H1 (cell line): ENCODE results near the gene ENTREP3. TPM values are rescaled to one million over a fixed set of nuclear protein-coding genes. Genes with fewer than 3 reads are reported as not detected.

Source experiments
- CTCF ChIA-PET: fragments of 300-600 bp; sonication (Branson Sonifier 250); formaldehyde crosslinking; loops from one replicate; lab custom pipeline; 2021; ENCODE audit not compliant: partially characterized antibody; lab: Charles Lee
- POLR2A ChIA-PET: fragments of 300-600 bp; sonication (Branson Sonifier 250); formaldehyde crosslinking; loops from one replicate; lab custom pipeline; 2021; ENCODE audit warnings: inconsistent platforms; ENCODE audit not compliant: partially characterized antibody; lab: Charles Lee
- DNase-seq, 2 experiments: peaks; one replicate each; pipeline versions ENCODE4 v3.0.0 to v3.0.0-alpha.2; 2010 to 2022; ENCODE audit warnings: low spot score in 2 of 2, low read depth in 1 of 2, mixed read lengths in 1 of 2
- FAIRE-seq: peaks from 2 replicates; lab custom pipeline; 2011; peaks lifted over from hg19 to GRCh38; lab: Jason Lieb, UNC
- H2AFZ ChIP-seq: 2 replicates; pipeline ENCODE4 v1.8.1; 2012; ENCODE audit warnings: low read length, inconsistent platforms
- H2AK5ac ChIP-seq: 2 replicates; pipeline ENCODE4 v1.6.1; 2013; ENCODE audit warnings: low read depth, low read length
- H2BK120ac ChIP-seq: replicated peaks from 2 replicates; pipeline ENCODE3; 2013; ENCODE audit warnings: low read depth, low read length, inconsistent platforms
- H2BK12ac ChIP-seq: 2 replicates; pipeline ENCODE4 v1.6.1; 2013; ENCODE audit warnings: low read depth, low read length
- H2BK15ac ChIP-seq: 2 replicates; pipeline ENCODE4 v1.6.1; 2013; ENCODE audit warnings: low read length
- H2BK20ac ChIP-seq: 2 replicates; pipeline ENCODE4 v1.6.1; 2013; ENCODE audit warnings: low read length
- H2BK5ac ChIP-seq: 2 replicates; pipeline ENCODE4 v1.6.1; 2013; ENCODE audit warnings: low read depth, low read length
- H3K14ac ChIP-seq: 2 replicates; pipeline ENCODE4 v1.6.1; 2013; ENCODE audit warnings: inconsistent platforms; ENCODE audit not compliant: insufficient read length
- H3K18ac ChIP-seq: 2 replicates; pipeline ENCODE4 v1.6.1; 2013; ENCODE audit warnings: low read length; ENCODE audit errors: extremely low read depth
- H3K23ac ChIP-seq: 2 replicates; pipeline ENCODE4 v1.6.1; 2013; ENCODE audit warnings: inconsistent platforms; ENCODE audit not compliant: insufficient read length
- H3K23me2 ChIP-seq: 2 replicates; pipeline ENCODE4 v1.6.1; 2013; ENCODE audit warnings: low read depth, low read length
- H3K27ac ChIP-seq: 2 replicates; pipeline ENCODE4 v1.6.1; 2011; ENCODE audit warnings: low read depth, low read length, inconsistent platforms
- H3K27me3 ChIP-seq, 4 experiments: replicated peaks in 1 of 4; 1 replicate in 1 of 4; 2 replicates in 3 of 4; pipeline versions ENCODE4 v1.6.1 to v1.8.1; 2011 to 2013; ENCODE audit warnings: low read length in 3 of 4, mild to moderate bottlenecking in 3 of 4, inconsistent platforms in 2 of 4, mixed read lengths in 2 of 4, moderate library complexity in 1 of 4; ENCODE audit not compliant: control insufficient read depth in 3 of 4, insufficient read depth in 3 of 4; ENCODE audit errors: extremely low read depth in 1 of 4
- H3K36me3 ChIP-seq, 4 experiments: 2 replicates each; pipeline versions ENCODE4 v1.6.1 to v1.8.1; 2011 to 2013; ENCODE audit warnings: mild to moderate bottlenecking in 4 of 4, low read length in 3 of 4, moderate library complexity in 2 of 4, control low read depth in 1 of 4, inconsistent platforms in 1 of 4; ENCODE audit not compliant: insufficient read depth in 4 of 4, control insufficient read depth in 2 of 4
- H3K4ac ChIP-seq: replicated peaks from 2 replicates; pipeline ENCODE3; 2013; ENCODE audit warnings: low read length, low read depth, mixed read lengths, inconsistent platforms; ENCODE audit not compliant: insufficient read length
- H3K4me1 ChIP-seq, 4 experiments: replicated peaks in 1 of 4; 1 replicate in 1 of 4; 2 replicates in 3 of 4; pipeline versions ENCODE4 v1.6.1 to v1.8.1; 2011 to 2013; ENCODE audit warnings: low read length in 3 of 4, inconsistent platforms in 2 of 4, mixed read lengths in 1 of 4; ENCODE audit not compliant: insufficient read depth in 4 of 4, control insufficient read depth in 3 of 4
- H3K4me2 ChIP-seq, 2 experiments: 2 replicates each; pipeline versions ENCODE4 v1.6.1 to v1.8.1; 2011 to 2013; ENCODE audit warnings: low read depth in 2 of 2, low read length in 2 of 2, control low read depth in 1 of 2, inconsistent platforms in 1 of 2, mild to moderate bottlenecking in 1 of 2; ENCODE audit not compliant: insufficient read depth in 1 of 2
- H3K4me3 ChIP-seq, 4 experiments: fragments of 200-600, 300-600 bp in 1 of 4; sonication (generic), shearing (Covaris generic), sonication (Bioruptor Twin) in 1 of 4; 2 replicates each; pipeline versions ENCODE4 v1.5.1 to v1.8.1; 2011 to 2016; ENCODE audit warnings: low read length in 4 of 4, low read depth in 3 of 4, control low read depth in 2 of 4, inconsistent platforms in 2 of 4, mild to moderate bottlenecking in 2 of 4, mixed read lengths in 1 of 4, moderate library complexity in 1 of 4; ENCODE audit not compliant: insufficient read depth in 2 of 4; ENCODE audit errors: extremely low read depth in 1 of 4
- H3K56ac ChIP-seq: replicated peaks from 2 replicates; pipeline ENCODE3; 2013; ENCODE audit warnings: low read depth, mild to moderate bottlenecking, mixed read lengths, low read length, inconsistent platforms; ENCODE audit not compliant: insufficient read length
- H3K79me1 ChIP-seq: 2 replicates; pipeline ENCODE4 v1.6.1; 2013; ENCODE audit warnings: low read depth, low read length, control low read depth
- H3K79me2 ChIP-seq, 2 experiments: 2 replicates each; pipeline versions ENCODE4 v1.6.1 to v1.8.1; 2012 to 2013; ENCODE audit warnings: low read length in 2 of 2, mild to moderate bottlenecking in 2 of 2, inconsistent platforms in 1 of 2; ENCODE audit not compliant: insufficient read depth in 2 of 2, control insufficient read depth in 1 of 2
- H3K9ac ChIP-seq, 4 experiments: replicated peaks in 1 of 4; 1 replicate in 1 of 4; 2 replicates in 3 of 4; pipeline versions ENCODE4 v1.6.1 to v1.8.1; 2011 to 2013; ENCODE audit warnings: low read depth in 3 of 4, low read length in 3 of 4, control low read depth in 2 of 4, mild to moderate bottlenecking in 2 of 4, moderate library complexity in 2 of 4, inconsistent platforms in 1 of 4; ENCODE audit errors: extremely low read depth in 1 of 4
- H3K9me3 ChIP-seq, 2 experiments: 2 replicates each; pipeline versions ENCODE4 v1.6.1 to v1.8.1; 2012 to 2013; ENCODE audit warnings: mild to moderate bottlenecking in 2 of 2, moderate library complexity in 2 of 2, control low read depth in 1 of 2, inconsistent platforms in 1 of 2, low read depth in 1 of 2, low read length in 1 of 2, mixed read lengths in 1 of 2; ENCODE audit not compliant: insufficient read depth in 2 of 2
- H4K20me1 ChIP-seq, 2 experiments: replicated peaks in 1 of 2; 2 replicates each; pipeline versions ENCODE3 to v1.8.1; 2011 to 2013; ENCODE audit warnings: inconsistent platforms in 2 of 2, low read length in 2 of 2, mild to moderate bottlenecking in 1 of 2; ENCODE audit not compliant: insufficient read depth in 2 of 2, control insufficient read depth in 1 of 2
- H4K5ac ChIP-seq: 2 replicates; pipeline ENCODE4 v1.6.1; 2013; ENCODE audit warnings: low read length, low read depth, mixed read lengths, inconsistent platforms; ENCODE audit not compliant: insufficient read length
- H4K8ac ChIP-seq: 2 replicates; pipeline ENCODE4 v1.8.0; 2013; ENCODE audit warnings: mild to moderate bottlenecking, moderate library complexity, low read length, inconsistent platforms; ENCODE audit not compliant: insufficient read depth; ENCODE audit errors: extremely low read depth
- H4K91ac ChIP-seq: replicated peaks from 2 replicates; pipeline ENCODE3; 2013; ENCODE audit warnings: low read length, mixed read lengths, inconsistent platforms; ENCODE audit not compliant: insufficient read length
- ASH2L ChIP-seq: fragments of 200-600, 300-600 bp; sonication (generic); IDR thresholded peaks from one replicate; pipeline ENCODE4 v1.7.1; 2017; ENCODE audit warnings: low read length
- CBX5 ChIP-seq: fragments of 300-800, 300-1000 bp; sonication (generic); IDR thresholded peaks from 2 replicates; pipeline ENCODE4 v1.7.1; 2016; ENCODE audit warnings: antibody characterized with exemption, low read length, low read depth
- CHD1 ChIP-seq: IDR thresholded peaks from 2 replicates; pipeline ENCODE4 v1.6.1; 2012; ENCODE audit warnings: low read depth, low read length, improper control_type of control experiment
- GTF2F1 ChIP-seq: IDR thresholded peaks from 2 replicates; pipeline ENCODE4 v1.6.1; 2012; ENCODE audit warnings: low read depth, low read length, improper control_type of control experiment, borderline replicate concordance
- JUND ChIP-seq: IDR thresholded peaks from 2 replicates; pipeline ENCODE4 v1.6.1; 2011; ENCODE audit warnings: mild to moderate bottlenecking, improper control_type of control experiment, low read length
- PHF8 ChIP-seq: fragments of 200-600 bp; sonication (generic); conservative IDR thresholded peaks from 2 replicates; pipeline ENCODE4 v1.7.1; 2012; ENCODE audit warnings: low read depth, mild to moderate bottlenecking, inconsistent platforms, low read length, moderate library complexity
- POU5F1 ChIP-seq: IDR thresholded peaks from 2 replicates; pipeline ENCODE4 v1.6.1; 2011; ENCODE audit warnings: low read depth, mild to moderate bottlenecking, low read length, moderate library complexity
- RXRA ChIP-seq: IDR thresholded peaks from 2 replicates; pipeline ENCODE4 v1.6.1; 2011; ENCODE audit warnings: low read depth, mild to moderate bottlenecking, low read length, moderate library complexity; ENCODE audit not compliant: insufficient read depth
- TCF12 ChIP-seq: IDR thresholded peaks from 2 replicates; pipeline ENCODE4 v1.6.1; 2011; ENCODE audit warnings: low read depth, mild to moderate bottlenecking, low read length
- TEAD4 ChIP-seq: IDR thresholded peaks from 2 replicates; pipeline ENCODE4 v1.6.1; 2012; ENCODE audit warnings: low read depth, low read length, inconsistent platforms, mixed read lengths
- WGBS, 2 experiments: shearing (Covaris generic) in 1 of 2; methylation state at CpG; one replicate each; pipeline versions ENCODE4 v1.1.6 to v1.1.7; 2013 to 2015; ENCODE audit warnings: low lambda C conversion rate in 2 of 2, mixed read lengths in 2 of 2, inconsistent platforms in 1 of 2, low coverage in 1 of 2, missing lambda C conversion rate in 1 of 2; ENCODE audit not compliant: insufficient replicate concordance in 2 of 2, insufficient coverage in 1 of 2, insufficient read length in 1 of 2; ENCODE audit errors: extremely low coverage in 1 of 2, missing lambda C conversion rate in 1 of 2; 5-methylcytosine and 5-hydroxymethylcytosine counted together
- polyA plus RNA-seq, 7 experiments: library from polyadenylated mRNA; depleted of rRNA in 3 of 7; stranded (reverse) in 5 of 7; unstranded in 2 of 7; fragments of >200 nt in 5 of 7; fragments of 200-250 nt in 2 of 7; gene quantifications; 1 replicate in 5 of 7; 2 replicates in 1 of 7; 4 replicates in 1 of 7; pipeline versions ENCODE4 v1.2.1 to v1.2.3, GENCODE V29; 2011 to 2013; ENCODE audit warnings: missing spikeins in 2 of 7, mixed read lengths in 2 of 7
- total RNA-seq: library from RNA; stranded (reverse); fragmentation: NEBNext Ultra II Directional; extraction: Animal tissue kit (Norgen Biotek cat#: 25700); gene quantifications from 2 replicates; pipeline ENCODE4 v1.2.1, GENCODE V29; 2021

ENTREP3 gene
- total and polyA plus RNA-seq, 2 of the 8 experiments (the other 6 are each of a cell fraction or from before 2014, with no cell fraction given) = 22.8 to 52.2 TPM

- DNase-seq (no peak), FAIRE-seq (no peak)
- no peak overlapping the region for H4K5ac ChIP-seq
- no peak overlapping the region for H4K8ac ChIP-seq
- no peaks in the 10 kb centered on the region for H3K27me3 ChIP-seq
- no peak overlapping the region for H2BK5ac ChIP-seq
- no peaks in the 10 kb centered on the region for H4K20me1 ChIP-seq
- no peak overlapping the region for H2BK12ac ChIP-seq
- H3K79me2 ChIP-seq = no peaks in the 10 kb centered on the region
- no peak overlapping the region for H3K9ac ChIP-seq
- no peak overlapping the region for H3K23ac ChIP-seq
- no peak overlapping the region for H3K56ac ChIP-seq
- H3K4me2 ChIP-seq = no peak overlapping the region
- no peaks in the 10 kb centered on the region; a peak in 1 of 8 replicates for H3K36me3 ChIP-seq
- no peak overlapping the region for H2AK5ac ChIP-seq
- CTCF ChIA-PET = interaction anchor here (0.6 to 2.1 kb wide), 5 partner anchors 9 to 109 kb away, joined by 3 to 7 read pairs (median 3); no protein-coding TSS in a partner anchor
- H3K23me2 ChIP-seq = no peaks in the 10 kb centered on the region
- no peak overlapping the region for H2BK120ac ChIP-seq
- H4K91ac ChIP-seq = no peak overlapping the region
- TF ChIP-seq TEAD4 (no peak), CBX5 (no peak), GTF2F1 (no peak), RXRA (no peak), ASH2L (no peak), POU5F1 (no peak), CHD1 (no peak), TCF12 (no peak), PHF8 (no peak), JUND (no peak)
- no peak overlapping the region for H2BK20ac ChIP-seq
- H2AFZ ChIP-seq = no peak overlapping the region
- H3K18ac ChIP-seq = no peak overlapping the region
- no peak overlapping the region for H3K27ac ChIP-seq
- no peaks in the 10 kb centered on the region; a peak in 1 of 7 replicates for H3K4me1 ChIP-seq
- WGBS, 2 experiments = 96% methylated on average over 2 of the region's 2 CpGs; no CpG with 5 or more reads in 1 of the 2 experiments
- no peak overlapping the region for H2BK15ac ChIP-seq
- no peaks in the 10 kb centered on the region for H3K9me3 ChIP-seq
- H3K4me3 ChIP-seq = no peak overlapping the region
- no peaks in the 10 kb centered on the region for H3K79me1 ChIP-seq
- POLR2A ChIA-PET = interaction anchor here (1.5 to 2.1 kb wide), 4 partner anchors 11 to 34 kb away, joined by 4 to 7 read pairs (median 6); partner anchors contain the start of genes FDPS and RUSC1
- H3K4ac ChIP-seq = no peak overlapping the region
- H3K14ac ChIP-seq = no peak overlapping the region
Observed at GRCh38 chr1:155286544-155286943, 31.3 kb upstream of the ENTREP3 start.
